SK-N-SH treated with all-trans-retinoic acid at 6 μM for 48 hours (cell line): ENCODE data around the gene CDK14.

Experiments
- ATAC-seq: fragments of 200-7000 bp; cut with Tn5 transposase; 3 replicates; pipeline ENCODE4 v1.9.1; 2020; ENCODE audit warnings: mild to moderate bottlenecking, moderate library complexity
- ARNTL ChIP-seq: fragments of 450-650 bp; formaldehyde crosslinking; IDR thresholded peaks from 2 replicates; pipeline ENCODE4 v1.5.0; 2020; ENCODE audit warnings: low read depth, mild to moderate bottlenecking, moderate library complexity, borderline replicate concordance
- BACH2 ChIP-seq: fragments of 250-450 bp; sonication (Bioruptor Pico); IDR thresholded peaks from 2 replicates; pipeline ENCODE4 v1.9.0; 2021; ENCODE audit warnings: mild to moderate bottlenecking, borderline replicate concordance
- CSDC2 ChIP-seq: fragments of 250-450 bp; sonication (Bioruptor Pico); IDR thresholded peaks from 2 replicates; pipeline ENCODE4 v1.5.0; 2020; ENCODE audit warnings: mild to moderate bottlenecking, moderate library complexity
- ESRRG ChIP-seq: fragments of 250-450 bp; sonication (Bioruptor Pico); IDR thresholded peaks from 2 replicates; pipeline ENCODE4 v1.6.1; 2021; ENCODE audit warnings: mild to moderate bottlenecking
- GLIS3 ChIP-seq: fragments of 250-450 bp; sonication (Bioruptor Pico); IDR thresholded peaks from 2 replicates; pipeline ENCODE4 v1.5.0; 2020; ENCODE audit warnings: mild to moderate bottlenecking, moderate library complexity
- ISL1 ChIP-seq: fragments of 250-450 bp; sonication (Bioruptor Pico); IDR thresholded peaks from 2 replicates; pipeline ENCODE4 v2.1.2; 2022; ENCODE audit warnings: mild to moderate bottlenecking, moderate library complexity
- OSR1 ChIP-seq: fragments of 250-450 bp; sonication (Bioruptor Pico); IDR thresholded peaks from 2 replicates; pipeline ENCODE4 v1.8.0; 2022; ENCODE audit warnings: moderate library complexity, mild to moderate bottlenecking, inconsistent platforms
- PPARA ChIP-seq: fragments of 250-450 bp; sonication (Bioruptor Pico); IDR thresholded peaks from 2 replicates; pipeline ENCODE4 v1.5.0; 2020; ENCODE audit warnings: mild to moderate bottlenecking, borderline replicate concordance
- RARB ChIP-seq: fragments of 250-450 bp; sonication (Bioruptor Pico); IDR thresholded peaks from 2 replicates; pipeline ENCODE4 v1.8.0; 2021; ENCODE audit warnings: mild to moderate bottlenecking, moderate library complexity
- SNAI2 ChIP-seq: fragments of 250-450 bp; sonication (Bioruptor Pico); IDR thresholded peaks from 2 replicates; pipeline ENCODE4 v1.5.0; 2020; ENCODE audit warnings: mild to moderate bottlenecking, moderate library complexity
- TCF4 ChIP-seq: fragments of 250-450 bp; sonication (Bioruptor Pico); IDR thresholded peaks from 2 replicates; pipeline ENCODE4 v1.8.0; 2021; ENCODE audit warnings: mild to moderate bottlenecking, moderate library complexity, borderline replicate concordance
- TOX ChIP-seq: fragments of 250-450 bp; sonication (Bioruptor Pico); IDR thresholded peaks from 2 replicates; pipeline ENCODE4 v1.8.0; 2021; ENCODE audit warnings: mild to moderate bottlenecking, moderate library complexity, borderline replicate concordance
- ZC3H10 ChIP-seq: fragments of 250-450 bp; sonication (Bioruptor Pico); IDR thresholded peaks from 2 replicates; pipeline ENCODE4 v1.5.1; 2021; ENCODE audit warnings: mild to moderate bottlenecking, moderate library complexity
- ZFP3 ChIP-seq: fragments of 250-450 bp; sonication (Bioruptor Pico); IDR thresholded peaks from 2 replicates; pipeline ENCODE4 v1.5.0; 2020; ENCODE audit warnings: mild to moderate bottlenecking, moderate library complexity
- ZFP30 ChIP-seq: fragments of 450-650 bp; formaldehyde crosslinking; IDR thresholded peaks from 2 replicates; pipeline ENCODE4 v1.5.0; 2022; ENCODE audit warnings: mild to moderate bottlenecking, moderate library complexity
- ZNF565 ChIP-seq: fragments of 450-650 bp; formaldehyde crosslinking; conservative IDR thresholded peaks from 2 replicates; pipeline ENCODE4 v1.5.0; 2020; ENCODE audit warnings: low read depth, mild to moderate bottlenecking, moderate library complexity
- ZNF70 ChIP-seq: fragments of 450-650 bp; formaldehyde crosslinking; IDR thresholded peaks from 2 replicates; pipeline ENCODE4 v1.5.0; 2020; ENCODE audit warnings: mild to moderate bottlenecking, moderate library complexity
- ZNF8 ChIP-seq: fragments of 450-650 bp; formaldehyde crosslinking; IDR thresholded peaks from 2 replicates; pipeline ENCODE4 v1.5.0; 2020; ENCODE audit warnings: mild to moderate bottlenecking, moderate library complexity
- TF ChIP-seq, protein P1 (sequence below): fragments of 250-450 bp; sonication (Bioruptor Pico); IDR thresholded peaks from 2 replicates; pipeline ENCODE4 v1.5.0; 2020; ENCODE audit warnings: mild to moderate bottlenecking, moderate library complexity
- TF ChIP-seq, protein P2 (sequence below): fragments of 250-450 bp; sonication (Bioruptor Pico); IDR thresholded peaks from 2 replicates; pipeline ENCODE4 v1.5.1; 2020; ENCODE audit warnings: low read depth, mild to moderate bottlenecking, moderate library complexity
- TF ChIP-seq, protein P3 (sequence below): fragments of 250-450 bp; sonication (Bioruptor Pico); IDR thresholded peaks from 2 replicates; pipeline ENCODE4 v1.5.1; 2021; ENCODE audit warnings: mild to moderate bottlenecking, moderate library complexity
- TF ChIP-seq, protein P4 (sequence below): fragments of 250-450 bp; sonication (Bioruptor Pico); IDR thresholded peaks from 2 replicates; pipeline ENCODE4 v1.8.0; 2020; ENCODE audit warnings: mild to moderate bottlenecking, moderate library complexity, borderline replicate concordance

CDK14 gene

DNA sequence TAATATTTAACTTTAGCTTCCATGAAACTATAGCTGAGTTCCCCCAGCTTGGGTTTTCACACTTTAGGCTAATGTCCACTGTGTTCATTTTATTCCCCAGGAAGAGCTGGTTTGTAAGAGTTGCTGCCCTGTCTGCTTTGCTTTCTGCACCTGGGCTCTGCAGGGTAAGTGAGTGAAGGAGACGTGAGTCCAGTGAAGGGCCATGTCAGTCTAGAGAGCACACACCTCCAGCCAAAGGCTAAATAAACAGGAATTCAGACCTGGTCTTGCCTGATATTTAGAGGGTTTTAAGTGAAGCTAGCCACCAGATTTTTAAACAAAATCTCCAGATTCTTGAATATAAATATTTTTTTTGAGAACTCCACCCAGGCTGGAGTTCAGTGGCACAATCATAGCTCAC is 643.7 kb downstream of the CDK14 start:
- TF ChIP-seq ISL1 (CRISPR knock-in tag), result no peak
- TF ChIP-seq ZFP3 (CRISPR knock-in tag), result no peak
- no peak for TF ChIP-seq OSR1 (CRISPR knock-in tag)
- TF ChIP-seq, protein P1, sequence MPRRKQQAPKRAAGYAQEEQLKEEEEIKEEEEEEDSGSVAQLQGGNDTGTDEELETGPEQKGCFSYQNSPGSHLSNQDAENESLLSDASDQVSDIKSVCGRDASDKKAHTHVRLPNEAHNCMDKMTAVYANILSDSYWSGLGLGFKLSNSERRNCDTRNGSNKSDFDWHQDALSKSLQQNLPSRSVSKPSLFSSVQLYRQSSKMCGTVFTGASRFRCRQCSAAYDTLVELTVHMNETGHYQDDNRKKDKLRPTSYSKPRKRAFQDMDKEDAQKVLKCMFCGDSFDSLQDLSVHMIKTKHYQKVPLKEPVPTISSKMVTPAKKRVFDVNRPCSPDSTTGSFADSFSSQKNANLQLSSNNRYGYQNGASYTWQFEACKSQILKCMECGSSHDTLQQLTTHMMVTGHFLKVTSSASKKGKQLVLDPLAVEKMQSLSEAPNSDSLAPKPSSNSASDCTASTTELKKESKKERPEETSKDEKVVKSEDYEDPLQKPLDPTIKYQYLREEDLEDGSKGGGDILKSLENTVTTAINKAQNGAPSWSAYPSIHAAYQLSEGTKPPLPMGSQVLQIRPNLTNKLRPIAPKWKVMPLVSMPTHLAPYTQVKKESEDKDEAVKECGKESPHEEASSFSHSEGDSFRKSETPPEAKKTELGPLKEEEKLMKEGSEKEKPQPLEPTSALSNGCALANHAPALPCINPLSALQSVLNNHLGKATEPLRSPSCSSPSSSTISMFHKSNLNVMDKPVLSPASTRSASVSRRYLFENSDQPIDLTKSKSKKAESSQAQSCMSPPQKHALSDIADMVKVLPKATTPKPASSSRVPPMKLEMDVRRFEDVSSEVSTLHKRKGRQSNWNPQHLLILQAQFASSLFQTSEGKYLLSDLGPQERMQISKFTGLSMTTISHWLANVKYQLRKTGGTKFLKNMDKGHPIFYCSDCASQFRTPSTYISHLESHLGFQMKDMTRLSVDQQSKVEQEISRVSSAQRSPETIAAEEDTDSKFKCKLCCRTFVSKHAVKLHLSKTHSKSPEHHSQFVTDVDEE, result no peak
- TF ChIP-seq, protein P2, sequence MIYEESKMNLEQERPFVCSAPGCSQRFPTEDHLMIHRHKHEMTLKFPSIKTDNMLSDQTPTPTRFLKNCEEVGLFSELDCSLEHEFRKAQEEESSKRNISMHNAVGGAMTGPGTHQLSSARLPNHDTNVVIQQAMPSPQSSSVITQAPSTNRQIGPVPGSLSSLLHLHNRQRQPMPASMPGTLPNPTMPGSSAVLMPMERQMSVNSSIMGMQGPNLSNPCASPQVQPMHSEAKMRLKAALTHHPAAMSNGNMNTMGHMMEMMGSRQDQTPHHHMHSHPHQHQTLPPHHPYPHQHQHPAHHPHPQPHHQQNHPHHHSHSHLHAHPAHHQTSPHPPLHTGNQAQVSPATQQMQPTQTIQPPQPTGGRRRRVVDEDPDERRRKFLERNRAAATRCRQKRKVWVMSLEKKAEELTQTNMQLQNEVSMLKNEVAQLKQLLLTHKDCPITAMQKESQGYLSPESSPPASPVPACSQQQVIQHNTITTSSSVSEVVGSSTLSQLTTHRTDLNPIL (CRISPR knock-in tag), result no peak
- no peak for TF ChIP-seq ARNTL (CRISPR knock-in tag)
- no peak for TF ChIP-seq PPARA
- TF ChIP-seq TOX (CRISPR knock-in tag), result no peak
- no peak for TF ChIP-seq ZNF565 (CRISPR knock-in tag)
- TF ChIP-seq ZFP30 (CRISPR knock-in tag), result no peak
- no peak for TF ChIP-seq BACH2
- TF ChIP-seq SNAI2 (CRISPR knock-in tag), result no peak
- TF ChIP-seq ZC3H10 (CRISPR knock-in tag), result no peak
- TF ChIP-seq ESRRG, result no peak
- TF ChIP-seq, all 23 proteins: peak for 0
- ATAC-seq, result no peak

DNA sequence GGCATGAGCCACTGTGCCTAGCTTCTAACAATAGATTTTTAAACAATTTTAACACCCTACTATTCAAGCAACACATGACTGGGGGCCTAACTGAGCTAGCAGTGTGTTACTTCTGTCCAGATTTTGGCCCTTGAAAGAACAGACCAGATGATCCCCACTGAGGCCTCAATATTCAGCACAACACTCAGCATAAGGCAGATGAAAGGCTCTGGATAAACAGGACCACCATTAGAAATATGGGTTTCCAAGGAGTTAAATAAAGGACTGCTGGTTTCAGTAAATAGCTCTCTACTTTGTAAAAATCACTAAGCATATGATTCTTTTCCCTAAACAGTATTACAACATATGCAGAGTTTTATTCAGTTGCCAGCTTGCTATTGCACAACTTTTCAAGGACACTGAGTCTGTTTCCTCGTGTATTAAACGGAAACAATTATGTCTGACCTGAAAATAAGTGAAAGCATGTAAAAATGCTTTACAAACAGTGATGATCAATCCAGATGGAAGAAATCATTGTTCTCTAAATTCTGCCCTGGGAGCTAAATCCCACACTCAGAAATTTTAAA is 644.3 kb downstream of the CDK14 start:
- no peak for TF ChIP-seq ZNF565 (CRISPR knock-in tag)
- TF ChIP-seq, all 23 proteins: peak for 0
- no peak for ATAC-seq

DNA sequence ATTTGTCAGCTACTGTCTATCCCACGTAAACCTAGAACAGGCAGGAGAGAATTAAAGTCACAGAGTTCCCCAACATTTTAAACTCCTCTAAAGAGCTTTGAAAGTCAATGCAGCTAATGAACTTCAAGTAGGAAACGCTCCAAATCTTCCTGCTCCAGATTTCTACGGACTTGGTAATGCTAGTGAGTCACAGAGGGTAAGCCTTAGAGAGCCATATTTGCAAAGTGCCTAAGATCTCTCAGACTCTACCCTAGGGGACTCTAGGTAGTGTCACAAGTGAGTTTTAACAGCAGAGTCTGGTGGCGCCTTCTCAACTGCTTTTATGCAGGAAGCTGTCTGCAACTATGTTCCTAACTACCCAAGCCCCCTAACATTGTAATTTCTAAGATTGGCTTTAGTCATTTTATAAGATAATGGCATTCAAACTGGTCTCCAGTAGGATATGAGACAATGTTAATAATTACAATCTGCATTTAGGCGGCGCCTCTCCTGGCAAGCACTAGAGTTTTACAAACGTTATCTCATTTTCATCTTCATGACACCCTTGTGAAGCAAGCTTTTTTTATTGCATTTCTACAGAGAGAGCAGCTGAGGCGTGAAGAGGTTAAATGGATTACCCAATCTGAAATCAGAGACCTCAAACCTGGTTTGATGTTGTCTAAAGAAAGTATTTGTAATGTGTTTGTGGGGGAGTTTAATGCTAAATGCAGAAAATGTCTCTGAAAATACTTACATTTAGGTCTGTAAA is 646.1 kb downstream of the CDK14 start:
- ATAC-seq, result no peak
- TF ChIP-seq, protein P3, sequence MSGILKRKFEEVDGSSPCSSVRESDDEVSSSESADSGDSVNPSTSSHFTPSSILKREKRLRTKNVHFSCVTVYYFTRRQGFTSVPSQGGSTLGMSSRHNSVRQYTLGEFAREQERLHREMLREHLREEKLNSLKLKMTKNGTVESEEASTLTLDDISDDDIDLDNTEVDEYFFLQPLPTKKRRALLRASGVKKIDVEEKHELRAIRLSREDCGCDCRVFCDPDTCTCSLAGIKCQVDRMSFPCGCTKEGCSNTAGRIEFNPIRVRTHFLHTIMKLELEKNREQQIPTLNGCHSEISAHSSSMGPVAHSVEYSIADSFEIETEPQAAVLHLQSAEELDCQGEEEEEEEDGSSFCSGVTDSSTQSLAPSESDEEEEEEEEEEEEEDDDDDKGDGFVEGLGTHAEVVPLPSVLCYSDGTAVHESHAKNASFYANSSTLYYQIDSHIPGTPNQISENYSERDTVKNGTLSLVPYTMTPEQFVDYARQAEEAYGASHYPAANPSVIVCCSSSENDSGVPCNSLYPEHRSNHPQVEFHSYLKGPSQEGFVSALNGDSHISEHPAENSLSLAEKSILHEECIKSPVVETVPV, result no peak
- TF ChIP-seq BACH2 (no peak), GLIS3 (no peak), ARNTL (CRISPR knock-in tag) (no peak), PPARA (no peak), RARB (CRISPR knock-in tag) (no peak), ZNF8 (CRISPR knock-in tag) (no peak), ZNF565 (CRISPR knock-in tag) (no peak), ESRRG (no peak), ISL1 (CRISPR knock-in tag) (no peak), TCF4 (CRISPR knock-in tag) (no peak), ZNF70 (CRISPR knock-in tag) (no peak), CSDC2 (CRISPR knock-in tag) (no peak), ZC3H10 (CRISPR knock-in tag) (no peak), TOX (CRISPR knock-in tag) (no peak), ZFP3 (CRISPR knock-in tag) (no peak), OSR1 (CRISPR knock-in tag) (no peak)
- TF ChIP-seq, protein P2 (CRISPR knock-in tag), result no peak
- TF ChIP-seq, protein P1, result no peak
- TF ChIP-seq, protein P4, sequence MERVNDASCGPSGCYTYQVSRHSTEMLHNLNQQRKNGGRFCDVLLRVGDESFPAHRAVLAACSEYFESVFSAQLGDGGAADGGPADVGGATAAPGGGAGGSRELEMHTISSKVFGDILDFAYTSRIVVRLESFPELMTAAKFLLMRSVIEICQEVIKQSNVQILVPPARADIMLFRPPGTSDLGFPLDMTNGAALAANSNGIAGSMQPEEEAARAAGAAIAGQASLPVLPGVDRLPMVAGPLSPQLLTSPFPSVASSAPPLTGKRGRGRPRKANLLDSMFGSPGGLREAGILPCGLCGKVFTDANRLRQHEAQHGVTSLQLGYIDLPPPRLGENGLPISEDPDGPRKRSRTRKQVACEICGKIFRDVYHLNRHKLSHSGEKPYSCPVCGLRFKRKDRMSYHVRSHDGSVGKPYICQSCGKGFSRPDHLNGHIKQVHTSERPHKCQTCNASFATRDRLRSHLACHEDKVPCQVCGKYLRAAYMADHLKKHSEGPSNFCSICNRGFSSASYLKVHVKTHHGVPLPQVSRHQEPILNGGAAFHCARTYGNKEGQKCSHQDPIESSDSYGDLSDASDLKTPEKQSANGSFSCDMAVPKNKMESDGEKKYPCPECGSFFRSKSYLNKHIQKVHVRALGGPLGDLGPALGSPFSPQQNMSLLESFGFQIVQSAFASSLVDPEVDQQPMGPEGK (CRISPR knock-in tag), result no peak
